GM12874 (cell line): Measurements from ENCODE around the gene WIPI1.

Experiments used
- TF ChIP-seq, protein P1 (sequence below): IDR thresholded peaks from 2 replicates; pipeline ENCODE4 v1.5.1; 2011; ENCODE audit warnings: low read depth, mild to moderate bottlenecking, control low read depth, low read length, moderate library complexity; ENCODE audit not compliant: insufficient read depth

The WIPI1 gene

DNA sequence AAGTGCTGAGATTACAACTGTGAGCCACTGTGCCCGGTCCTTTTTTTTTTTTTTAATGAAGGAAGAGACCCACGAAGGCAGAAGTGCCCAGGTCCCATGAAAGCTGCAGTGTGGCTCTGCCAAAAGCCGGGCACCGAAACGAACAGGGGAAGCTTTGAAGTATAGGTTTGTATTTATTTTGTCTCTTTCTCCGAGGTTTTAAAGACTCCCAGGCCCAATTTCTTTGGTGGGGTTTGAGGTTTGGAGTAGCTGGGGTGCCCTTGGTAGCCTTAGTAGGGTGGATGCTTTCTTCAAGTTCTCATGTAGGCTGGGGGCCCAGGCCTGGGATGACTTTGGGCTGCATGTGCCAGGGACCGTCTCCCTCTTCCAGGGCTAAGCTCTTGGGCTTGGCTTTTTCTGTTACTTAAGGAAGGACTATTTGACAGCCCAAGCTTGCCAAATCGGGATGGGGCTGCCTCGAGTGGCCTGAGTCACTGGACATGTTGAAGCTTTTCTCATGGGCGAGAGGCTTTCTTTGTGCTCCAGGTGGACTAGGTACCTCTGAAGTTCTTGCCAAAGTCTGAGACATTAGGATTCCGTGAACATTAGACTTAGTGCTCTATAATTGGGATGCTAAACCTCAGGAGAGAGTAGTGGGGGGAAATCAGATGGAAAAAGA lies 66.3 kb downstream of the WIPI1 start:
- TF ChIP-seq, protein P1, sequence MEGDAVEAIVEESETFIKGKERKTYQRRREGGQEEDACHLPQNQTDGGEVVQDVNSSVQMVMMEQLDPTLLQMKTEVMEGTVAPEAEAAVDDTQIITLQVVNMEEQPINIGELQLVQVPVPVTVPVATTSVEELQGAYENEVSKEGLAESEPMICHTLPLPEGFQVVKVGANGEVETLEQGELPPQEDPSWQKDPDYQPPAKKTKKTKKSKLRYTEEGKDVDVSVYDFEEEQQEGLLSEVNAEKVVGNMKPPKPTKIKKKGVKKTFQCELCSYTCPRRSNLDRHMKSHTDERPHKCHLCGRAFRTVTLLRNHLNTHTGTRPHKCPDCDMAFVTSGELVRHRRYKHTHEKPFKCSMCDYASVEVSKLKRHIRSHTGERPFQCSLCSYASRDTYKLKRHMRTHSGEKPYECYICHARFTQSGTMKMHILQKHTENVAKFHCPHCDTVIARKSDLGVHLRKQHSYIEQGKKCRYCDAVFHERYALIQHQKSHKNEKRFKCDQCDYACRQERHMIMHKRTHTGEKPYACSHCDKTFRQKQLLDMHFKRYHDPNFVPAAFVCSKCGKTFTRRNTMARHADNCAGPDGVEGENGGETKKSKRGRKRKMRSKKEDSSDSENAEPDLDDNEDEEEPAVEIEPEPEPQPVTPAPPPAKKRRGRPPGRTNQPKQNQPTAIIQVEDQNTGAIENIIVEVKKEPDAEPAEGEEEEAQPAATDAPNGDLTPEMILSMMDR: no peak

DNA sequence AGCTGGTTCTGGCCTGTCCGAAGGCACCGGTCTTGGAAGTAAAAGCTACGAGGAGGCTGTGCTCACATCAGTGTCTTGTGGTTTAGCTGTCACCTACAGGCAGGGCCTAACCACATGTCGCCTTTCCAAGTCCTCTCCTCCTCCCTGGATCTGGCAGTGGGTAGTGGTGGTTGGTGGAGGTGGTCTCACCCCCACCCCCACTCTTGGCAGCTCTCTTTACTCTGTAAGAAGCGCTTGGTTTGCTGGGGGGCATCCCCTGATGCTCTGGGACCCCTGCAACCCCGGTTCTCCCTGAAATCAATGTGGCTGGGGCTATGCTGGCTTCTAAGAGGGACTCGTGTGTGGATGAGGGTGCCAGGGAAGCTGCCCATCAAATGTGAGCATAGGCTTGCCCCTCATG lies 68.3 kb downstream of the WIPI1 start:
- TF ChIP-seq, protein P1: no peak

DNA sequence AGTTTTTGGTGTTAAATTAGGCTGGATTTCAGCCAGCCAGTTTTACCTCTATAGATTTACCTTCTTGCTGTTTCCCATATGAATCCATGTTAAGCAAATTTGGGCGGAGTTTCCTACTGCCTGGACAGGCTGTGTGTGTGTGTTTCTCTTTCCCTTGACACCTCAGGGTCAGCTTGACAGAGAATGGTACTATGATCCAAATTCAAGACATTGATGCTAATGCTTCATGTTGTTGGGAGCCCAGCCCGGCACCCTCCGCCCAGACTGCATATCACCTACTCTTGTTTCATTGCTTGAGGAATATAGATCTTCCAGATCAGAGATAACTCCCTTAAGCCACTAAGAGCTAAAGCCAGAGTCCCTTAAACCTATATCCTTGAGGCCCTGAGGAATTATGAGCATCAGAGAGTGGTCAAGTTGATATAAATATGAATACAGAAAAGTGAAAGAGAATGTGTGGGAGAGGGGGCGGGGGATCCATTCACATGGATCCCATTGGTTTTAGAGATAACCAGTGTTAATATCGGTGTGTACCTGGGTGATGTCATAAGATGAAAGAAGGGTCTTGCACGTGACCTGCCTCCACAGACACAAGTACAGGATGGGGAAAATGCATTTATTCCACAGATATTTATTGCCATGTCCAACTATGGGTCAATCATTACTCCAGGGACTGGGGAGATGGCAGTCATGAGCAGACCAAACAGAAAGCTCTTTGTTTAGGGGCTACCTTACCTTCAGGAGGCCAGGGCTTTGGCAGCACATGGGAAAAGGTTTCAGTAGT lies 69.7 kb downstream of the WIPI1 start:
- TF ChIP-seq, protein P1: no peak

DNA sequence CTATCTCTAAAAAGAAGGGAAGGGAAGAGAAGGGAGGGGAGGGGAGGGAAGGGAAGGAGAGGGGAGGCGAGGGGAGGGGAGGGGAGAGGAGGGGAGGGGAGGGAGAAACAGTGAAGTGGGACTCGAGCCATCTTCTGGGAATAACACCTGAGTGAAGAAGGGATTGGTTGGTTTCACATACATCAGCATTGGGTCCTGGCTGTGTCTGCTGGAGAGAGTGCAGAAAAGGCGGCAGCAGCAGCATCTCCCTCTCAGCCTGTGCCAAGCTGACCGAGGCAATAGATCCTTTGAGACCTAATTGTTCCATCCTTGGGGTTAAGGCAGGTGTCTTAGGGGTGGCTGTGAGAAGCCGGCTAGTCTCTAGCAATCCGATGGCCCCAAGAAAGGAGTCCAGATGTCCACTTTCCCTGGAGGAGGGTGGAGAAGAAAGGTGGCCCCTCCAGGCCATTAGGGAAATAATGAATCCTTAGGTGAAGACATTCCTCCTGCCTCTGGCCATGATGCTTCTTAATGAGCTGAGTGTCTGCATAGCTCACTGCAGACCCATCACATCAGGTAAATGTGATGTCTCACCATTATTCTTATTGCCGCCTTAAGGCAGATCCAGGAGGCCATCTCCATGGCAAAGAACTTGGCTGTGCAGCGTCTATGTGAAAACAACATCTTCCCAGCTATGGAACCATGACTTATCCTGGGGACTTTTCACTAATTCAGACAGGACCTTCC lies 71.6 kb downstream of the WIPI1 start:
- TF ChIP-seq, protein P1: no peak

DNA sequence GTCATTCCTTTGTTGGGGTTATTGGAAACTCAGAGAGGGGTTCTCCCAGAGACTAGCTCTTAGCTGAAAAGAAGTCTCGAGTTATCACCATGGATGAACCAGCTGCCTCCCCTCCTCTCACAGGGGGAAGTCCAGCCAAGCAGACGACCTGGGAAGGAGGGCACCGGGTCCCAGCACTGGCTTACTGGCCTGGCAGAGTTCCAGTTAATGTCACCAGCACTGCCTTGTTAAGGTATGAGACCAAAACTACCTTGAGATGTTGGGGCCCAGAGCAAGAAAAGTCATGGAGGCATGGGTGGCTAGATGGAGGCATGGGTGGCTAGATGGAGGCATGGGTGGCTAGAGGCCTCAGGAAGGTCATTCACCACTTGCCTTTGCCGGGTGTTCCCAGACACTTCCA lies 72.4 kb downstream of the WIPI1 start:
- TF ChIP-seq, protein P1: no peak

DNA sequence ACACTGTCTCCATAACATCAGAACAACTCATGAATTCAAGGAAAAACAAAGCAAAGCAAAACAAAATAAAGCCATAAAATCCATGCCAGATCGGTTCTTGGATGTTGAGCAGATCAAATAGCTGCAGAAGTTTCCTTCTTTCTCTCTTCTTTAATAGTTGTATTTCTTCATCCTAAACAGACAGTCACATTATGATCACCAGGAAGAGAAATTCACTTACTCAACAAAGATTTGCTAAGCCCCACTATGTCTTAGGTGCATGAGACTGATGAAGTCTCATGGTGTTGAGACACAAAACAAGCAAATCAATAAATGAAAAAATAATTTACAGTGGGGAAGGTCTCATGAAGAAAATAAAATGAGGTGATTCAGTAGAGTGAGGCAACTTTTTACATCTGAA lies 72.8 kb downstream of the WIPI1 start:
- TF ChIP-seq, protein P1: no peak
